ENCODE data around the gene TRAF2. TPM values are rescaled to one million over a fixed set of nuclear protein-coding genes. Genes with fewer than 3 reads are reported as not detected.

Gene TRAF2
- total RNA-seq, 1 donor from 2014 or later: 16.5 TPM

GRCh38 chr9:136956604-136957003 is 70.3 kb downstream of the TRAF2 start:
- intact Hi-C loops (cut with DNase I): no loop called here
- H3K4me3 ChIP-seq: no peak overlapping the region
- no peak for TF ChIP-seq CTCF (IDR thresholded peaks at IDR 0.05)
- no peak for ATAC-seq
- no peak overlapping the region for H3K27ac ChIP-seq
- no peaks in the 10 kb centered on the region for H3K4me1 ChIP-seq
- DNase-seq: no peak
- H3K36me3 ChIP-seq: no peaks in the 10 kb centered on the region
- H3K9me3 ChIP-seq: no peaks in the 10 kb centered on the region
- H3K27me3 ChIP-seq (ENCODE audit: low read depth): no peaks in the 10 kb centered on the region

- no peak overlapping the region for H3K27ac ChIP-seq
- no peak for TF ChIP-seq CTCF (IDR thresholded peaks at IDR 0.05)
- H3K4me3 ChIP-seq: no peak overlapping the region
- H3K9me3 ChIP-seq: no peaks in the 10 kb centered on the region
- H3K4me1 ChIP-seq: no peaks in the 10 kb centered on the region
- H3K36me3 ChIP-seq: no peaks in the 10 kb centered on the region
- ATAC-seq: no peak
- no peaks in the 10 kb centered on the region for H3K27me3 ChIP-seq (ENCODE audit: low read depth)
- no peak for DNase-seq
- intact Hi-C loops (cut with DNase I): no loop called here
These were observed 71.1 kb downstream of the TRAF2 start for GRCh38 chr9:136957461-136957860.

- intact Hi-C loops (cut with DNase I): no loop called here
- DNase-seq (no peak), ATAC-seq (no peak)
- no peak overlapping the region for H3K27ac ChIP-seq
- H3K27me3 ChIP-seq (ENCODE audit: low read depth): no peaks in the 10 kb centered on the region
- no peak overlapping the region for H3K4me3 ChIP-seq
- no peaks in the 10 kb centered on the region for H3K36me3 ChIP-seq
- no peaks in the 10 kb centered on the region for H3K9me3 ChIP-seq
- H3K4me1 ChIP-seq: no peaks in the 10 kb centered on the region
- TF ChIP-seq CTCF (IDR thresholded peaks at IDR 0.05): no peak
These were observed 71.6 kb downstream of the TRAF2 start for GRCh38 chr9:136957901-136958300.

GRCh38 chr9:136958473-136958872 is 72.2 kb downstream of the TRAF2 start:
- H3K27ac ChIP-seq: no peak overlapping the region
- TF ChIP-seq CTCF (IDR thresholded peaks at IDR 0.05): no peak
- H3K4me1 ChIP-seq: no peaks in the 10 kb centered on the region
- no peak for DNase-seq
- H3K36me3 ChIP-seq: no peaks in the 10 kb centered on the region
- no peaks in the 10 kb centered on the region for H3K9me3 ChIP-seq
- H3K4me3 ChIP-seq: no peak overlapping the region
- ATAC-seq: no peak
- no peaks in the 10 kb centered on the region for H3K27me3 ChIP-seq (ENCODE audit: low read depth)
- intact Hi-C loops (cut with DNase I): no loop called here

- Histone ChIP-seq H3K36me3 (no peaks in the 10 kb centered on the region), H3K4me1 (no peaks in the 10 kb centered on the region), H3K27ac (peak overlapping the region; percentile 31), H3K4me3 (no peak overlapping the region), H3K27me3 (ENCODE audit: low read depth) (no peaks in the 10 kb centered on the region), H3K9me3 (no peaks in the 10 kb centered on the region)
- ATAC-seq (peak in 1 of 2 donors; percentile 16), DNase-seq (no peak)
- no peak for TF ChIP-seq CTCF (IDR thresholded peaks at IDR 0.05)
- intact Hi-C loops (cut with DNase I): no loop called here
These were observed 72.9 kb downstream of the TRAF2 start for GRCh38 chr9:136958898-136959850.

Measured in lower lobe of right lung (tissue), 2 donors.